ENCODE data around the gene SLC2A1.

SLC2A1 gene

GRCh38 chr1:42970143-42970542, 11.5 kb upstream of the SLC2A1 start:
- TF ChIP-seq POLR2AphosphoS5 (IDR thresholded peaks at IDR 0.05; ENCODE audit: low read depth) (no peak), SPI1 (IDR thresholded peaks at IDR 0.05; ENCODE audit: borderline replicate concordance, low read depth) (no peak), GABPA (IDR thresholded peaks at IDR 0.05; ENCODE audit: low read depth) (no peak), CTCF (IDR thresholded peaks at IDR 0.05; ENCODE audit: insufficient read depth, low read length) (no peak), REST (IDR thresholded peaks at IDR 0.05; ENCODE audit: insufficient replicate concordance, low read depth) (no peak)

GRCh38 chr1:42968654-42969053, 10.0 kb upstream of the SLC2A1 start:
- TF ChIP-seq CTCF (IDR thresholded peaks at IDR 0.05; ENCODE audit: insufficient read depth, low read length): no peak
- no peak for TF ChIP-seq GABPA (IDR thresholded peaks at IDR 0.05; ENCODE audit: low read depth)
- no peak for TF ChIP-seq SPI1 (IDR thresholded peaks at IDR 0.05; ENCODE audit: borderline replicate concordance, low read depth)
- Histone ChIP-seq H3K27me3 (ENCODE audit: insufficient read depth, poor library complexity, severe bottlenecking) (no peaks in the 10 kb centered on the region), H3K27ac (replicated peaks) (no peak overlapping the region), H3K4me3 (replicated peaks; ENCODE audit: insufficient read depth, low read length) (no peak overlapping the region)
- DNase-seq (ENCODE audit: low read depth in 1 of 2, low spot score in 1 of 2): no peak

More at GRCh38 chr1:42970143-42970542, 11.5 kb upstream of the SLC2A1 start:
- H3K27me3 ChIP-seq (ENCODE audit: insufficient read depth, poor library complexity, severe bottlenecking): no peaks in the 10 kb centered on the region
- no peak for DNase-seq (ENCODE audit: low read depth in 1 of 2, low spot score in 1 of 2)
- H3K27ac ChIP-seq (replicated peaks): no peak overlapping the region
- H3K4me3 ChIP-seq (replicated peaks; ENCODE audit: insufficient read depth, low read length): no peak overlapping the region

- no peak overlapping the region for H3K4me3 ChIP-seq (replicated peaks; ENCODE audit: insufficient read depth, low read length)
- no peak overlapping the region for H3K27ac ChIP-seq (replicated peaks)
- DNase-seq (ENCODE audit: low read depth in 1 of 2, low spot score in 1 of 2): no peak
- no peak for TF ChIP-seq POLR2AphosphoS5 (IDR thresholded peaks at IDR 0.05; ENCODE audit: low read depth)
- no peak for TF ChIP-seq SPI1 (IDR thresholded peaks at IDR 0.05; ENCODE audit: borderline replicate concordance, low read depth)
- no peak for TF ChIP-seq CTCF (IDR thresholded peaks at IDR 0.05; ENCODE audit: insufficient read depth, low read length)
- no peak for TF ChIP-seq REST (IDR thresholded peaks at IDR 0.05; ENCODE audit: insufficient replicate concordance, low read depth)
- no peak for TF ChIP-seq GABPA (IDR thresholded peaks at IDR 0.05; ENCODE audit: low read depth)
- peaks cover 3% of the 10 kb centered on the region for H3K27me3 ChIP-seq (ENCODE audit: insufficient read depth, poor library complexity, severe bottlenecking)
Measured at GRCh38 chr1:42966688-42967612, 8.3 kb upstream of the SLC2A1 start.

Measured in HL-60 (cell line).